H1 (cell line): Measurements from ENCODE around the gene NUP62CL. TPM values are rescaled to one million over a fixed set of nuclear protein-coding genes. Genes with fewer than 3 reads are reported as not detected.

Source experiments
- CEBPB ChIP-seq: IDR thresholded peaks from 2 replicates; pipeline ENCODE4 v1.6.1; 2012; ENCODE audit warnings: low read depth, low read length
- CHD1 ChIP-seq: IDR thresholded peaks from 2 replicates; pipeline ENCODE4 v1.6.1; 2012; ENCODE audit warnings: low read depth, low read length, improper control_type of control experiment
- EGR1 ChIP-seq: IDR thresholded peaks from 2 replicates; pipeline ENCODE4 v1.6.1; 2011; ENCODE audit warnings: low read depth, low read length, borderline replicate concordance
- KDM4A ChIP-seq: IDR thresholded peaks from one replicate; pipeline ENCODE4 v1.7.1; 2012; ENCODE audit warnings: low read depth, mild to moderate bottlenecking, moderate library complexity, low read length, inconsistent platforms; ENCODE audit not compliant: severe bottlenecking
- KDM5A ChIP-seq: fragments of 200-600 bp; IDR thresholded peaks from 2 replicates; pipeline ENCODE4 v1.7.1; 2012; ENCODE audit warnings: mild to moderate bottlenecking, low read length, inconsistent platforms, mixed read lengths
- NRF1 ChIP-seq: IDR thresholded peaks from 2 replicates; pipeline ENCODE4 v1.6.1; 2011; ENCODE audit warnings: mild to moderate bottlenecking, low read depth, low read length, improper control_type of control experiment
- RAD21 ChIP-seq, 2 experiments: IDR thresholded peaks in 1 of 2; conservative IDR thresholded peaks in 1 of 2; 2 replicates each; pipeline ENCODE4 v1.6.1; 2011; ENCODE audit warnings: low read depth in 2 of 2, low read length in 2 of 2, improper control_type of control experiment in 1 of 2, inconsistent platforms in 1 of 2, mild to moderate bottlenecking in 1 of 2, moderate library complexity in 1 of 2
- SAP30 ChIP-seq: fragments of 300-600 bp; sonication (generic); IDR thresholded peaks from 2 replicates; pipeline ENCODE4 v1.7.1; 2012; ENCODE audit warnings: low read length, moderate library complexity, mild to moderate bottlenecking, inconsistent platforms; ENCODE audit not compliant: insufficient read depth, insufficient replicate concordance
- TAF7 ChIP-seq: optimal IDR thresholded peaks from 2 replicates; pipeline ENCODE3; 2011; ENCODE audit warnings: low read depth, mild to moderate bottlenecking, inconsistent platforms, low read length, moderate library complexity, borderline replicate concordance
- polyA plus RNA-seq, 7 experiments: library from polyadenylated mRNA; depleted of rRNA in 3 of 7; stranded (reverse) in 5 of 7; unstranded in 2 of 7; fragments of >200 nt in 5 of 7; fragments of 200-250 nt in 2 of 7; gene quantifications; 1 replicate in 5 of 7; 2 replicates in 1 of 7; 4 replicates in 1 of 7; pipeline versions ENCODE4 v1.2.1 to v1.2.3, GENCODE V29; 2011 to 2013; ENCODE audit warnings: missing spikeins in 2 of 7, mixed read lengths in 2 of 7
- total RNA-seq: library from RNA; stranded (reverse); fragmentation: NEBNext Ultra II Directional; extraction: Animal tissue kit (Norgen Biotek cat#: 25700); gene quantifications from 2 replicates; pipeline ENCODE4 v1.2.1, GENCODE V29; 2021
- TF ChIP-seq, protein P1 (sequence below): IDR thresholded peaks from 2 replicates; pipeline ENCODE4 v1.6.1; 2011; ENCODE audit warnings: low read length, improper control_type of control experiment

The NUP62CL gene
- total and polyA plus RNA-seq, 2 of the 8 experiments (the other 6 are each of a cell fraction or from before 2014, with no cell fraction given): 3.3 to 6.2 TPM

DNA sequence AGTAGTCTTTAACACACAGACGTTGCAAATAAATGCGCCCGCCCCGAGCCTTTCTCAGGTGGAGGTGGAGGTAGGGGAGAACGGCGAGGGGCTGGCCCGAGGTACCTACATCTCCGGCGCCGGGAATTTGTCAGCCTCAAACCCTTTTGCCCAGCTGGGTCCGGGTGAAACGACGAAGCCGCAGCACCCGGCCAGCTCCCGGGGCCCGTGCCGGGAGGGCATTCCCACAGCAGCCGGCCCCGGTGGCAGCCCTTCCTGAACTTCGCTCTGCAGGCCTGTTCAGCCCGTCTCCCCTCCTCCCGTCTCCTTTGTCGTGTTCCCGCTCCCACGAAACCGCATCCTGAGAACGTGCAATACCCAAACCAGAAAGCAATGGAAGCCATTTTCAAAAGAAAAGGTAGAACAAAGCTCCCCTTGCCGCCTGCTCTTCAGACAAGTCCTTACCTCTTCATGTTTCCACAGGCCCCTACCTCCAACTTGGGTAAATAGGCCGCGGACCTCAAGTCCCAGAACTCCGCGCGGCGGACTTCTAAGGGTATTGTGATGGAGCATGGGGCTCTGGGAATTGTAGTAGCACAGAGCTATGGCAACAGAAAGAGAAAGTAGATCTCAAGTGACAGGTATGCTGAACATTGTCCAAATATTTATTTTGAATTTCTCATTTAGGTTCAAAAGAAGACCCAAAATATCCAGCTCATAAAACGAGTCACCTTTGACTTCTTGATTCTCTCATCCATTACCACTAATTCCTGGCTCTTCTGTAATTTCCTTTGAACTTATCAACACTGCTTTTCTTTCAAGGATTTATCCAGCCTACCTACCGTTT lies 87.7 kb downstream of the NUP62CL start, which contains the start of gene RBM41 (continued):
- TF ChIP-seq SAP30 (no peak), KDM4A (peak; percentile 9), NRF1 (no peak), EGR1 (no peak), CEBPB (no peak), RAD21 (IDR thresholded peaks at IDR 0.05 in 1 of 2, conservative IDR thresholded peaks at IDR 0.05 in 1 of 2; ENCODE audit: low read depth in 2 of 2, low read length in 2 of 2) (no peak; a peak in 1 of 4 replicates), CHD1 (no peak), TAF7 (no peak), KDM5A (no peak)
- TF ChIP-seq, protein P1, sequence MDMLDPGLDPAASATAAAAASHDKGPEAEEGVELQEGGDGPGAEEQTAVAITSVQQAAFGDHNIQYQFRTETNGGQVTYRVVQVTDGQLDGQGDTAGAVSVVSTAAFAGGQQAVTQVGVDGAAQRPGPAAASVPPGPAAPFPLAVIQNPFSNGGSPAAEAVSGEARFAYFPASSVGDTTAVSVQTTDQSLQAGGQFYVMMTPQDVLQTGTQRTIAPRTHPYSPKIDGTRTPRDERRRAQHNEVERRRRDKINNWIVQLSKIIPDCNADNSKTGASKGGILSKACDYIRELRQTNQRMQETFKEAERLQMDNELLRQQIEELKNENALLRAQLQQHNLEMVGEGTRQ: no peak
